Measurements from ENCODE around the gene PBX3. TPM values are rescaled to one million over a fixed set of nuclear protein-coding genes. Genes with fewer than 3 reads are reported as not detected.

PBX3 gene
- total and polyA plus RNA-seq, 2 of the 13 experiments (the other 11 are each of a cell fraction or from before 2014, with no cell fraction given), result 6.0 to 11.2 TPM

DNA sequence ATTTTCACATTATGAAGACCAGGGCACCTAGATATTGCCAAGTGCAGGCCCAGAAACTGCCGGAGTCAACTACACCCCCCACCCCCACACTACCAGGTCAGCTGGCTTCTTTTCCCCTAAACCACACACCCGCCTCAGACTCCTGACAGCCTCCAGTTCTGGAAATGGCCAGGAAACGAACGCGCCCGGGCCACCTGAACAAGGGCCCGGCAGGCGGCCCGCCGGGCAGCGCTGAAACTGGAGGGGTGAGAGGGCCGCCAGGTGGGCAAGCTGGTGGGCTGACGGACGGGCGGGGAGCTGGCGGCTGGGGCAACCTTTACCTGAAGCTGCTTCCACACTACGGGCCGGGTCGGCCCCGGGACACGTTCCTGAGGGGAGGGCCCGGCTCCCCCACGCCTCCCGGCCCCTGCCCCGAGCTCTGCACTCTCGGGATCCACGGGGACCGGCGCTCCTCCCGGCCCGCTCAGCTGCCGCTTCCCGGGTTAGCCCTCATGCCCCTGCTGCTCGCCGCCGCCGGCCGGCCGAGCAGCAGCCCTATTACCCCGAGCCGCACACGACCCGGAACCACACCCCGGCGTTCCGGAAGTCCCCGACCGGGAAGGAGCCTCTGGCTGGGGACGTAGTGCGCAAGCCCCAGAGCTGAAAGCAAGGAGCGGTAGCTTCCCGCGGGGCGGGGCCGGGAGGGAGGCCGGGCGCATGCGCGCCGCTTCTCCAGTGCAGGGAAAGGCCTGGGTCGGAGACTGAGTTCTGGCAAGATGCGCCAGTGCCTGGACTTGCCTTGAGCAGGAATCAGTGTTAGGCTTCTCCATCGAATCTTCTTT lies 40.3 kb upstream of the PBX3 start, which contains the start of gene MAPKAP1 (continued):
- TF ChIP-seq ZFX (CRISPR knock-in tag; IDR thresholded peaks at IDR 0.05; ENCODE audit: low read depth) (peak; percentile 86), JUN (CRISPR knock-in tag; IDR thresholded peaks at IDR 0.05) (no peak), DNMT1 (CRISPR knock-in tag; IDR thresholded peaks at IDR 0.05) (no peak), ZFYVE20 (CRISPR knock-in tag; IDR thresholded peaks at IDR 0.05; ENCODE audit: borderline replicate concordance, low read depth) (no peak), LCORL (IDR thresholded peaks at IDR 0.05) (no peak), LCORL (CRISPR knock-in tag; IDR thresholded peaks at IDR 0.05) (no peak), HOXA9 (CRISPR knock-in tag; IDR thresholded peaks at IDR 0.05; ENCODE audit: borderline replicate concordance) (no peak), ZSCAN21 (CRISPR knock-in tag; IDR thresholded peaks at IDR 0.05; ENCODE audit: borderline replicate concordance) (no peak), SAP130 (CRISPR knock-in tag; IDR thresholded peaks at IDR 0.05; ENCODE audit: low read depth) (peak; percentile 88), ATRX (CRISPR knock-in tag; IDR thresholded peaks at IDR 0.05; ENCODE audit: borderline replicate concordance) (no peak), ZNF292 (CRISPR knock-in tag; IDR thresholded peaks at IDR 0.05; ENCODE audit: borderline replicate concordance, low read depth) (no peak), ZNF263 (CRISPR knock-in tag; IDR thresholded peaks at IDR 0.05) (no peak), ERF (CRISPR knock-in tag; IDR thresholded peaks at IDR 0.05) (peak; percentile 64; the same call in 1 of the 2 replicates), RBM22 (optimal IDR thresholded peaks at IDR 0.05; ENCODE audit: low read length) (no peak), ZNF552 (CRISPR knock-in tag; IDR thresholded peaks at IDR 0.05; ENCODE audit: borderline replicate concordance) (no peak), ZNF441 (CRISPR knock-in tag; IDR thresholded peaks at IDR 0.05; ENCODE audit: borderline replicate concordance) (no peak), ZFP90 (CRISPR knock-in tag; IDR thresholded peaks at IDR 0.05; ENCODE audit: borderline replicate concordance) (no peak), XBP1 (CRISPR knock-in tag; IDR thresholded peaks at IDR 0.05) (no peak), PHB2 (IDR thresholded peaks at IDR 0.05; ENCODE audit: partially characterized antibody) (no peak), ZEB1 (IDR thresholded peaks at IDR 0.05; ENCODE audit: insufficient replicate concordance, low read depth) (peak; percentile 23), DR1 (CRISPR knock-in tag; IDR thresholded peaks at IDR 0.05) (0 out of 2 replicates have a peak, but pooled peaks have one; percentile 24), MYNN (CRISPR knock-in tag; IDR thresholded peaks at IDR 0.05; ENCODE audit: low read depth) (0 out of 2 replicates have a peak, but pooled peaks have one; percentile 69)
- TF ChIP-seq, protein P1, sequence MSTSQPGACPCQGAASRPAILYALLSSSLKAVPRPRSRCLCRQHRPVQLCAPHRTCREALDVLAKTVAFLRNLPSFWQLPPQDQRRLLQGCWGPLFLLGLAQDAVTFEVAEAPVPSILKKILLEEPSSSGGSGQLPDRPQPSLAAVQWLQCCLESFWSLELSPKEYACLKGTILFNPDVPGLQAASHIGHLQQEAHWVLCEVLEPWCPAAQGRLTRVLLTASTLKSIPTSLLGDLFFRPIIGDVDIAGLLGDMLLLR (CRISPR knock-in tag; IDR thresholded peaks at IDR 0.05), result no peak; the same call in 1 of the 2 replicates
- TF ChIP-seq, protein P2, sequence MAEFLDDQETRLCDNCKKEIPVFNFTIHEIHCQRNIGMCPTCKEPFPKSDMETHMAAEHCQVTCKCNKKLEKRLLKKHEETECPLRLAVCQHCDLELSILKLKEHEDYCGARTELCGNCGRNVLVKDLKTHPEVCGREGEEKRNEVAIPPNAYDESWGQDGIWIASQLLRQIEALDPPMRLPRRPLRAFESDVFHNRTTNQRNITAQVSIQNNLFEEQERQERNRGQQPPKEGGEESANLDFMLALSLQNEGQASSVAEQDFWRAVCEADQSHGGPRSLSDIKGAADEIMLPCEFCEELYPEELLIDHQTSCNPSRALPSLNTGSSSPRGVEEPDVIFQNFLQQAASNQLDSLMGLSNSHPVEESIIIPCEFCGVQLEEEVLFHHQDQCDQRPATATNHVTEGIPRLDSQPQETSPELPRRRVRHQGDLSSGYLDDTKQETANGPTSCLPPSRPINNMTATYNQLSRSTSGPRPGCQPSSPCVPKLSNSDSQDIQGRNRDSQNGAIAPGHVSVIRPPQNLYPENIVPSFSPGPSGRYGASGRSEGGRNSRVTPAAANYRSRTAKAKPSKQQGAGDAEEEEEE (CRISPR knock-in tag; IDR thresholded peaks at IDR 0.05; ENCODE audit: borderline replicate concordance), result no peak
- TF ChIP-seq, protein P3, sequence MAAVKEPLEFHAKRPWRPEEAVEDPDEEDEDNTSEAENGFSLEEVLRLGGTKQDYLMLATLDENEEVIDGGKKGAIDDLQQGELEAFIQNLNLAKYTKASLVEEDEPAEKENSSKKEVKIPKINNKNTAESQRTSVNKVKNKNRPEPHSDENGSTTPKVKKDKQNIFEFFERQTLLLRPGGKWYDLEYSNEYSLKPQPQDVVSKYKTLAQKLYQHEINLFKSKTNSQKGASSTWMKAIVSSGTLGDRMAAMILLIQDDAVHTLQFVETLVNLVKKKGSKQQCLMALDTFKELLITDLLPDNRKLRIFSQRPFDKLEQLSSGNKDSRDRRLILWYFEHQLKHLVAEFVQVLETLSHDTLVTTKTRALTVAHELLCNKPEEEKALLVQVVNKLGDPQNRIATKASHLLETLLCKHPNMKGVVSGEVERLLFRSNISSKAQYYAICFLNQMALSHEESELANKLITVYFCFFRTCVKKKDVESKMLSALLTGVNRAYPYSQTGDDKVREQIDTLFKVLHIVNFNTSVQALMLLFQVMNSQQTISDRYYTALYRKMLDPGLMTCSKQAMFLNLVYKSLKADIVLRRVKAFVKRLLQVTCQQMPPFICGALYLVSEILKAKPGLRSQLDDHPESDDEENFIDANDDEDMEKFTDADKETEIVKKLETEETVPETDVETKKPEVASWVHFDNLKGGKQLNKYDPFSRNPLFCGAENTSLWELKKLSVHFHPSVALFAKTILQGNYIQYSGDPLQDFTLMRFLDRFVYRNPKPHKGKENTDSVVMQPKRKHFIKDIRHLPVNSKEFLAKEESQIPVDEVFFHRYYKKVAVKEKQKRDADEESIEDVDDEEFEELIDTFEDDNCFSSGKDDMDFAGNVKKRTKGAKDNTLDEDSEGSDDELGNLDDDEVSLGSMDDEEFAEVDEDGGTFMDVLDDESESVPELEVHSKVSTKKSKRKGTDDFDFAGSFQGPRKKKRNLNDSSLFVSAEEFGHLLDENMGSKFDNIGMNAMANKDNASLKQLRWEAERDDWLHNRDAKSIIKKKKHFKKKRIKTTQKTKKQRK (IDR thresholded peaks at IDR 0.05; ENCODE audit: low read length), result no peak

All from HepG2 (cell line).